Activated CD4-positive, alpha-beta memory T cell treated with anti-CD3 and anti-CD28 coated beads for 36 hours (primary cell): ENCODE results near the gene CALHM1. TPM values are rescaled to one million over a fixed set of nuclear protein-coding genes. Genes with fewer than 3 reads are reported as not detected.

Source experiments
- CTCF ChIA-PET: fragments of 350-600 bp; sonication (Branson Sonifier 250); formaldehyde crosslinking; loops from one replicate; lab custom pipeline; 2021; ENCODE audit warnings: antibody characterized with exemption, inconsistent platforms; lab: Charles Lee
- POLR2A ChIA-PET: fragments of 350-600 bp; sonication (Branson Sonifier 250); formaldehyde crosslinking; loops from one replicate; lab custom pipeline; 2021; ENCODE audit warnings: antibody characterized with exemption; lab: Charles Lee
- DNase-seq: peaks from one replicate; pipeline ENCODE4 v3.0.0-alpha.2; 2020
- H3K27ac Mint-ChIP-seq: one replicate; pipeline ENCODE4 v1.8.0; 2021; ENCODE audit warnings: mixed read lengths
- H3K27me3 Mint-ChIP-seq: one replicate; pipeline ENCODE4 v1.8.0; 2021; ENCODE audit warnings: mixed read lengths
- H3K36me3 Mint-ChIP-seq: one replicate; pipeline ENCODE4 v1.8.0; 2021; ENCODE audit warnings: mixed read lengths
- H3K4me1 Mint-ChIP-seq: one replicate; pipeline ENCODE4 v1.8.0; 2021; ENCODE audit warnings: low read depth, mixed read lengths
- H3K4me3 Mint-ChIP-seq: one replicate; pipeline ENCODE4 v1.8.0; 2021; ENCODE audit warnings: mild to moderate bottlenecking, mixed read lengths
- H3K9me3 Mint-ChIP-seq: one replicate; pipeline ENCODE4 v1.8.0; 2021; ENCODE audit warnings: mixed read lengths
- intact Hi-C: fragments of 100-400 bp; cut with micrococcal nuclease; formaldehyde crosslinking; loops from one replicate; pipeline ENCODE4 v1.15.1; 2023
- total RNA-seq, 2 experiments: library from RNA; stranded (reverse); gene quantifications; one replicate each; pipeline ENCODE4 v1.2.3, GENCODE V29; 2021

Gene CALHM1
- total RNA-seq, 2 experiments from 2014 or later = not detected

GRCh38 chr10:103467406-103467805 lies 8.7 kb upstream of the CALHM1 start:
- no peak overlapping the region for H3K4me3 Mint-ChIP-seq
- H3K27ac Mint-ChIP-seq = peak overlapping the region; percentile 61
- no peaks in the 10 kb centered on the region for H3K9me3 Mint-ChIP-seq
- peaks cover 22% of the 10 kb centered on the region for H3K4me1 Mint-ChIP-seq
- ChIA-PET POLR2A (no interaction called here), CTCF (no interaction called here)
- DNase-seq = no peak
- no peaks in the 10 kb centered on the region for H3K27me3 Mint-ChIP-seq
- H3K36me3 Mint-ChIP-seq = no peaks in the 10 kb centered on the region
- intact Hi-C loops = no loop called here

GRCh38 chr10:103466734-103467133 lies 8.0 kb upstream of the CALHM1 start:
- Mint-ChIP-seq H3K4me3 (no peak overlapping the region), H3K27me3 (no peaks in the 10 kb centered on the region), H3K27ac (no peak overlapping the region), H3K9me3 (no peaks in the 10 kb centered on the region), H3K36me3 (no peaks in the 10 kb centered on the region), H3K4me1 (peaks cover 17% of the 10 kb centered on the region)
- ChIA-PET POLR2A (no interaction called here), CTCF (no interaction called here)
- no peak for DNase-seq
- intact Hi-C loops = no loop called here

GRCh38 chr10:103465411-103466179 lies 6.9 kb upstream of the CALHM1 start:
- H3K36me3 Mint-ChIP-seq = no peaks in the 10 kb centered on the region
- intact Hi-C loops = no loop called here
- no peaks in the 10 kb centered on the region for H3K27me3 Mint-ChIP-seq
- H3K4me3 Mint-ChIP-seq = no peak overlapping the region
- H3K9me3 Mint-ChIP-seq = no peaks in the 10 kb centered on the region
- no peak overlapping the region for H3K27ac Mint-ChIP-seq
- POLR2A ChIA-PET = no interaction called here
- H3K4me1 Mint-ChIP-seq = peaks cover 8% of the 10 kb centered on the region
- DNase-seq = no peak
- CTCF ChIA-PET = interaction anchor here (1.9 kb wide), 1 partner anchor 10 kb away, joined by 6 read pairs; no protein-coding TSS in a partner anchor

- intact Hi-C loops = no loop called here
- no peaks in the 10 kb centered on the region for H3K27me3 Mint-ChIP-seq
- H3K9me3 Mint-ChIP-seq = no peaks in the 10 kb centered on the region
- no peaks in the 10 kb centered on the region for H3K36me3 Mint-ChIP-seq
- DNase-seq = no peak
- no peak overlapping the region for H3K27ac Mint-ChIP-seq
- ChIA-PET CTCF (interaction anchor here (1.8 kb wide), 1 partner anchor 23 kb away, joined by 4 read pairs; no protein-coding TSS in a partner anchor), POLR2A (interaction anchor here (0.6 kb wide), 1 partner anchor 14 kb away, joined by 3 read pairs; no protein-coding TSS in a partner anchor)
- peaks cover 9% of the 10 kb centered on the region for H3K4me1 Mint-ChIP-seq
- no peak overlapping the region for H3K4me3 Mint-ChIP-seq
Observed at GRCh38 chr10:103463499-103463898, 4.8 kb upstream of the CALHM1 start.

- DNase-seq = no peak
Observed at GRCh38 chr10:103459615-103460014, 915 bp upstream of the CALHM1 start.

GRCh38 chr10:103457896-103458583 lies 660 bp downstream of the CALHM1 start:
- DNase-seq = no peak
- CTCF ChIA-PET = no interaction called here
- Mint-ChIP-seq H3K27ac (no peak overlapping the region), H3K27me3 (no peaks in the 10 kb centered on the region), H3K36me3 (no peaks in the 10 kb centered on the region), H3K4me3 (no peak overlapping the region), H3K9me3 (no peaks in the 10 kb centered on the region), H3K4me1 (peaks cover 10% of the 10 kb centered on the region)
- intact Hi-C loops = no loop called here
- POLR2A ChIA-PET = no interaction called here

More at GRCh38 chr10:103459615-103460014, 915 bp upstream of the CALHM1 start:
- no peaks in the 10 kb centered on the region for H3K27me3 Mint-ChIP-seq
- H3K36me3 Mint-ChIP-seq = no peaks in the 10 kb centered on the region
- H3K9me3 Mint-ChIP-seq = no peaks in the 10 kb centered on the region
- no peak overlapping the region for H3K4me3 Mint-ChIP-seq
- H3K4me1 Mint-ChIP-seq = peaks cover 5% of the 10 kb centered on the region
- intact Hi-C loops = no loop called here
- POLR2A ChIA-PET = no interaction called here
- CTCF ChIA-PET = no interaction called here
- H3K27ac Mint-ChIP-seq = no peak overlapping the region

DNA sequence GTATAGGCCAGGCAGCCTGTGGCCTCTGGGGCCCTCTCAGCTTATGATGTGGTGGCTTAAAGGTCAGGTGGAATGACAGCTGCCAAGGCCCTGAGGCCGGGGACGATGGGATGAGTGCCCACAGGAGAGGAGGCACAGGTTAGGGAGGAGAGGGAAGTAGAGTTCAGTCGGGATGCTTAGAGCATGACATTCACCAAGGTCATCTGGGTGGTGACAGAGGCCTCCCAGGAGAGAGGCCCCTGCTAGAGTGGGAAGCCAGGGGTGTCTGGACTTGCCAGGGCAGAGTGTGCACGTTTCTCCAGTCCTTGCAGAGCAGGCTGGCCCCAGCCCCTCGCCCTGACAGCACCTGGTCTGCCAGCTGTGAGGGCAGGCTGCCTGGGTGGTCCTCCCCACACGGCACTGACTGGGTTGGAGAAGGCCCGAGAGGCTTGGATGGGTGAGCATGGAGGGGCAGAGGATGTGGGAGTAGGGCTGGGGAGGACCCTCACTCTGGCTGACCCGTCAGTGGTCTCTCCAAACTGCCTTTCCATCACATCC lies 1.5 kb downstream of the CALHM1 start:
- Mint-ChIP-seq H3K4me1 (peaks cover 15% of the 10 kb centered on the region), H3K36me3 (no peaks in the 10 kb centered on the region), H3K27me3 (no peaks in the 10 kb centered on the region), H3K4me3 (no peak overlapping the region), H3K27ac (no peak overlapping the region), H3K9me3 (no peaks in the 10 kb centered on the region)
- intact Hi-C loops = no loop called here
- no peak for DNase-seq
- CTCF ChIA-PET = no interaction called here
- POLR2A ChIA-PET = no interaction called here

GRCh38 chr10:103456074-103456660 lies 2.5 kb downstream of the CALHM1 start:
- Mint-ChIP-seq H3K36me3 (no peaks in the 10 kb centered on the region), H3K4me3 (no peak overlapping the region), H3K4me1 (peaks cover 17% of the 10 kb centered on the region), H3K27me3 (no peaks in the 10 kb centered on the region), H3K27ac (no peak overlapping the region), H3K9me3 (no peaks in the 10 kb centered on the region)
- ChIA-PET CTCF (interaction anchor here (0.9 kb wide), 1 partner anchor 27 kb away, joined by 3 read pairs; no protein-coding TSS in a partner anchor), POLR2A (no interaction called here)
- DNase-seq = no peak
- intact Hi-C loops = no loop called here

DNA sequence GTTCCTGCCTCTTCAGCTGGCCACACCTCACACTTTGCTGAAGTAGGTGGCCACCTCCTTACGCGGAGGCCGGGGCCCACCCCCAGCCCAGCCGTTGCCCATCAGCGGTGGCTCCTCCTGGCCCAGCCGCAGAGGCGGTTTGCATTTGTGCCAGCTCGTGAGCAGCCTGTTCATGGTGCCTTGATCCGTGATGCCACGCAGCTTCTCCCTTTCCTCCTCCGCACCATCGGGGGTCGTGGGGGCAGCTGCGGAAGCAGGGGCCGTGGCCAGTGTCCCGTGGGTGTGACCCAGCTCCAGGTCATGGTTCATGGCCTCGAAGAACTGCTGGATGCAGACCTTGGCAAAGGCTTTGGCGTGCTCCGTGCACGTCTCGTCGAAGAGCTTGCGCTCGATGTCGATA lies 3.5 kb downstream of the CALHM1 start:
- Mint-ChIP-seq H3K36me3 (peaks cover 6% of the 10 kb centered on the region), H3K4me1 (peaks cover 26% of the 10 kb centered on the region), H3K27ac (no peak overlapping the region), H3K4me3 (no peak overlapping the region), H3K27me3 (no peaks in the 10 kb centered on the region), H3K9me3 (no peaks in the 10 kb centered on the region)
- ChIA-PET POLR2A (no interaction called here), CTCF (interaction anchor here (0.9 kb wide), 1 partner anchor 28 kb away, joined by 3 read pairs; no protein-coding TSS in a partner anchor)
- intact Hi-C loops = no loop called here
- DNase-seq = no peak

DNA sequence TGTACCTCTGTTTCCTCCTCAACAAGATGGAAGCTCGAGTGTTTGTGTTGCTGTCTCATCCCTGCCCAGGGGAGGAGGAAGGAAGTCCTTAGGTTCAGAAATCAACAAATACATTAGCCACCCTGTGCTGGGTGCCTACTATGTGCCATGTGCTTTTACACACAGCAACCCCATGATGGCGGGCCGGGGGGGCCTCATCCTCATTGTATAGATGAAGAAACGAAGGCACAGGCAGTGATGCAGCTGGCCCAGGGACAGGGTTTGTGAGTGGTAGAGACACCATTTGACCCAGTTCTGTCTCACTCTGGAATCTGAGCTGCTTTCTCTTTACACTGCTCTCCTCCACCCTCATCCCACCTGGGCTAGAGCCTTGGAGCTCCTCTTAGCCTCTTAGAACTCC lies 4.7 kb downstream of the CALHM1 start:
- H3K4me3 Mint-ChIP-seq = no peak overlapping the region
- no peaks in the 10 kb centered on the region for H3K27me3 Mint-ChIP-seq
- intact Hi-C loops = no loop called here

GRCh38 chr10:103452506-103453230 lies 6.0 kb downstream of the CALHM1 start:
- H3K27ac Mint-ChIP-seq = peak overlapping the region; percentile 91
- ChIA-PET CTCF (interaction anchor here (0.7 to 5.1 kb wide), 6 partner anchors 10 to 36 kb away, joined by 3 to 30 read pairs (median 6); no protein-coding TSS in a partner anchor), POLR2A (interaction anchor here (0.6 to 1.1 kb wide), 4 partner anchors 18 to 132 kb away, joined by 3 to 4 read pairs (median 3); no protein-coding TSS in a partner anchor)
- H3K27me3 Mint-ChIP-seq = no peaks in the 10 kb centered on the region
- H3K4me3 Mint-ChIP-seq = peak overlapping the region; percentile 90
- H3K4me1 Mint-ChIP-seq = peaks cover 41% of the 10 kb centered on the region
- intact Hi-C loops = loop anchor here (1.0 kb wide), 1 partner anchor 19 kb away; no protein-coding TSS in a partner anchor
- no peak for DNase-seq
- no peaks in the 10 kb centered on the region for H3K9me3 Mint-ChIP-seq
- peaks cover 26% of the 10 kb centered on the region for H3K36me3 Mint-ChIP-seq

More for the DNA sequence above, 4.7 kb downstream of the CALHM1 start:
- Mint-ChIP-seq H3K9me3 (no peaks in the 10 kb centered on the region), H3K4me1 (peaks cover 33% of the 10 kb centered on the region), H3K36me3 (peaks cover 17% of the 10 kb centered on the region), H3K27ac (no peak overlapping the region)
- no peak for DNase-seq
- ChIA-PET POLR2A (interaction anchor here (0.5 kb wide), 1 partner anchor 39 kb away, joined by 3 read pairs; the partner anchor contains the start of gene NEURL1), CTCF (interaction anchor here (0.7 to 5.1 kb wide), 3 partner anchors 27 to 32 kb away, joined by 3 to 30 read pairs (median 3); no protein-coding TSS in a partner anchor)
